ENCODE measurements around the gene TBC1D2.

DNA sequence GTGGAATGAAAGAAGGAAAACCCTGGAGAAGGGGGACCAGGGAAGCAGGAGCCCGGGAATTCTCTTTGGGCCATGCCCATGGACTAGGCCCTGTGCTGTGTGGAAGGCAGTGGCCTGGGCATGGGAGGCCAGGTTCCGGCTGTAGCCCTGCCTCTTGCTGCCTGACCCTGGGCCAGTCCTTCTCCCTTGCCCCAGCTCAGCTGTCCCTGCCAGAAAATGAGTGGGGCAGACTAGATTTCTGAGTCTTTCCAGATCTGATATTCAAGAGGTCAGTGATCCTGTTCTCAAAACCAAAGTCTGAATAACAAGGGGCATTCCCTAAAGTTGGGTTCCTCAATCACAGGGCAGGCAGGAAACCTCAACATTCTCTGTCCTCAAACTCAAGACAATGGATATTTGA lies 38.2 kb downstream of the TBC1D2 start:
- TF ChIP-seq CTCF (IDR thresholded peaks at IDR 0.05; ENCODE audit: extremely low read depth in 1 of 2, insufficient read depth in 1 of 2, low read depth in 1 of 2, low read length in 2 of 2), result no peak
- TF ChIP-seq EZH2 (IDR thresholded peaks at IDR 0.05; ENCODE audit: borderline replicate concordance, low read depth, low read length, severe bottlenecking), result no peak

All from endothelial cell of umbilical vein (primary cell).